GM18868 (cell line): ENCODE data around the gene CDH23.
A peak's percentile ranks its signal among the peaks of the same experiment; 100 is the strongest.

ENCODE experiments used
- ATAC-seq: cut with Tn5 transposase; IDR thresholded peaks from one replicate; pipeline ENCODE4 v1.9.1; 2021; ENCODE audit warnings: mild to moderate bottlenecking, moderate library complexity; ENCODE audit not compliant: unreplicated experiment

The CDH23 gene

GRCh38 chr10:71761541-71762113, 364.9 kb downstream of the CDH23 start:
- no peak for ATAC-seq

GRCh38 chr10:71762324-71762723, 365.6 kb downstream of the CDH23 start:
- ATAC-seq: no peak

- ATAC-seq: no peak
Measured at GRCh38 chr10:71763352-71764127, 366.8 kb downstream of the CDH23 start.

- no peak for ATAC-seq
Measured at GRCh38 chr10:71765176-71765904, 368.6 kb downstream of the CDH23 start.

GRCh38 chr10:71765906-71766716, 369.4 kb downstream of the CDH23 start:
- ATAC-seq: no peak

- ATAC-seq: no peak
Measured at GRCh38 chr10:71766717-71767419, 370.1 kb downstream of the CDH23 start.

GRCh38 chr10:71767420-71768035, 370.8 kb downstream of the CDH23 start:
- no peak for ATAC-seq

GRCh38 chr10:71769279-71769823, 372.6 kb downstream of the CDH23 start:
- peak; percentile 41 for ATAC-seq

GRCh38 chr10:71770255-71770654, 373.5 kb downstream of the CDH23 start:
- ATAC-seq: no peak

- ATAC-seq: no peak
Measured at GRCh38 chr10:71770789-71771188, 374.1 kb downstream of the CDH23 start.

GRCh38 chr10:71771204-71771603, 374.5 kb downstream of the CDH23 start:
- ATAC-seq: no peak

GRCh38 chr10:71771821-71772617, 375.3 kb downstream of the CDH23 start:
- no peak for ATAC-seq

GRCh38 chr10:71772832-71773220, 376.1 kb downstream of the CDH23 start:
- ATAC-seq: no peak

- ATAC-seq: peak; percentile 57
Measured at GRCh38 chr10:71773221-71773971, 376.7 kb downstream of the CDH23 start, which contains the start of gene VSIR. VSIR (minus strand) TSS chr10:71773520; CDS start chr10:71773439, 81 bp downstream.

GRCh38 chr10:71774916-71775702, 378.4 kb downstream of the CDH23 start:
- no peak for ATAC-seq

- ATAC-seq: no peak
Measured at GRCh38 chr10:71776481-71776925, 379.8 kb downstream of the CDH23 start.
